ENCODE data around the gene LRRC8A.
A peak's percentile ranks its signal among the peaks of the same experiment; 100 is the strongest.

LRRC8A gene

DNA sequence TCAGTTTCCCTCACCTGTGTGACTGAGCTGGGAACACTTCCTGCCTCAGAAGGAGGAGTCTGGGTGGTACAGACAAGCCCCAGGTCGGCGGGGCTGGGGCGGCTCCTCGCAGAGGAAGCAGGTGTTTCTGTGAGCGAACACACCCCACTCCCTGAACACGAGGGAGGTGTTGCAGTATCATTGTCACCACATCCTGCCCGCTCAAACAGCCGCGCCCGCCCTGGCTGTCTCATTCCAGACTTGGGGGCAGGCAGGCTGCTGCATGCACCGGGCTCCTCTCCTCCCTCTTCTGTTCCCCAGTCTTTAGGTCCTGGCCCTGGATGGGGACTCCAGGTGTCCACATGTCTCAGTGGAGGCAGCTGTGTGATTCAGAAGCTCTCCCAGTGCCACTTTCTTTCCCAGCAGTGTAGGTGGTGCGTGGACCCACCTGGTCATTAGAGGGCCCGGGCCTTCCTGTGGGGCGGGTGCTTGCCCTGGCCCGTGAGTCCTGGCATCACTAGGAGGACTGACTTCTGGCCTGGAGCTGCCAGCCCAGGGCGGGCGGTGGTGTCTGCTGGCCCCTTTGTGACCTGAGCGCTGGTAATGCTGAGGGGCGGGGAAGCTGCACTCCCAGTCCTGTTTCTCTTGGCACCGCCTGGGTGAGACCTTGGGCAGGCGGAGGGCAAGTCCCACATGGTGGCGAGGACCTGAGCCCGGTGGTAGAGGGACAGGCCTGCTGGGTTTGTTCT lies 20.6 kb downstream of the LRRC8A start:
- no peak for DNase-seq

DNA sequence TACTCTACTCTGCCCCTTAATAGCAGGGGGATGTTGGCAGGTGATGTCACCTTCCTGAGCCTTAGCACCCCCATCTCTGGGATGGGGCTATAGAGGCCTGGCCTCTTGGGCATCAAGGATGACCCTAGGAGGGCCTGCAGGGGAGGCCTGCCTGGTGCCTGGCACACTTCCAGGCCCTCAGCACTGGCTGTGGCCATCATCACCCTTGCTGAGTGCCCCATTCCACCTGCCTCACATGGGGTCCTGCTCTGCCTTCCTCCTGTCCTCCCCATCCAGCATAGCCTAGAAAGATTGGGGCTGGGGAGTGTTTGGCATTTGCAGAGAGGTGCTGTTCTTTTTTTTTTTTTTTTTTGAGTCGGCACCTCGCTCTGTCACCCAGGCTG lies 21.1 kb downstream of the LRRC8A start:
- DNase-seq: no peak

DNA sequence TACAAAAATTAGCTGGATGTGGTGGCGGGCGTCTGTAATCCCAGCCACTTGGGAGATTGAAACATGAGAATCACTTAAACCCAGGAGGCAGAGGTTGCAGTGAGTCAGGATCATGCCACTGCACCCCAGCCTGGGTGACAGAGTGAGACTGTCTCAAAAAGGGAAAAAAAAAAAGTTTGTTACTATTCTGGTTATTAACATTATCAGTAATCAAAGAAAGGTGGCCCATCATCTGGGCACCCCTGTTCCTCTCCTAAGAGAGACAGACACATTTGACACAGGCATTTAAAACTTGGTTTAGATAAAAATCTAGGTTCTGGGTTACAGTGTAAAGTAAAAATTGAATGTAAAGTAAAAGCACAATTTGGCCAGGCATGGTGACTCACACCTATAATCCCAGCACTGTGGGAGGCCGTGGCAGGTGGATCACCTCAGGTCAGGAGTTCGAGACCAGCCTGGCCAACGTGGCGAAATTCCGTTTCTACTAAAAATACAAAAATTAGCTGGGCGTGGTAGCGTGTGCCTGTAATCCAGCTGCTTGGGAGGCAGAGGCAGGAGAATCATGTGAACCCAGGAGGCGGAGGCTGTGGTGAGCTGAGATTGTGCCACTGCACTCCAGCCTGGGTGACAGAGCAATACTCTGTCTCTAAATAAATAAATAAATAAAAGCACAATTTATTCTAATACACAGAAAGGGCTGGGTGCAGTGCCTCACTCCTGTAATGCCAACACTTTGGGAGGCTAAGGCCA lies 22.1 kb downstream of the LRRC8A start:
- no peak for DNase-seq

DNA sequence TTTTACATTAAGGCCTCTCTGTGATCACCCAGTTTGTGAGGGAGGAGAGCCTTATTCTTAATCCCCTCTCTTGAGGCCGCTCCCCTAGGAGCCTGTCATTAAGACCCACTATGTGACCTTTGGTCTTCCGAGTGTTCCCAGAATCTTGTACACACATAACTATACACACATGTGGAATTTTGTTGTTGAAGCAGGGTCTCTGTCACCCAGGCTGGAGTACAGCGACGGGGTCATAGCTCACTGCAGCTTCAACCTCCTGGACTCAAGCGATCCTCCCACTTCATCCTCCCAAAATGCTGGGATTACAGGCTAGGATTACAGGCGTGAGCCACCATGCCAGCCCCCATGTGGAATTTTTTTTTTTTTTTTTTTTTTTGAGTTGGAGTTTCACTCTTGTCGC lies 24.0 kb downstream of the LRRC8A start:
- DNase-seq: no peak

DNA sequence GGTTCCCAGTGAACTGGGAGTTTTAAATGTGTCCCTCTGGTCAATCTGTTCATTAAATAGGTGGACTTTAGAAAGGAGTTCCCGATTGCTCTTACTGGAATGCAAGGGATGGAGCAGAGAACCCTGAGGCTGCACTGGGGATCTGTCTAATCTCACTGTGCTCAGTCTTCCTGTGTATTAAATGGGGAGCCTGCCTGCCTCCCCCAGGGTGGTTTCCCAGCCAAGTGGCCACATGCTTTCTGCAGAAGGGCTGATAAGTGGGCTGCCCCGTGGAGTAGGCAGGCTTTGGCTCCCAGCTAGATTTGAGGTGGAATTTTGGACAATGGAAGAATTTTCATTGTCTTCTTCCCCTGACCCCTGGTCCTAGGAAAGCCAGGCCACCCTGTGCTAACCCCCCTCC lies 24.8 kb downstream of the LRRC8A start:
- DNase-seq: no peak

DNA sequence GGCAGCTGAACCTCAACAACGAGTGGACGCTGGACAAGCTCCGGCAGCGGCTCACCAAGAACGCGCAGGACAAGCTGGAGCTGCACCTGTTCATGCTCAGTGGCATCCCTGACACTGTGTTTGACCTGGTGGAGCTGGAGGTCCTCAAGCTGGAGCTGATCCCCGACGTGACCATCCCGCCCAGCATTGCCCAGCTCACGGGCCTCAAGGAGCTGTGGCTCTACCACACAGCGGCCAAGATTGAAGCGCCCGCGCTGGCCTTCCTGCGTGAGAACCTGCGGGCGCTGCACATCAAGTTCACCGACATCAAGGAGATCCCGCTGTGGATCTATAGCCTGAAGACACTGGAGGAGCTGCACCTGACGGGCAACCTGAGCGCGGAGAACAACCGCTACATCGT lies 26.4 kb downstream of the LRRC8A start:
- DNase-seq: peak; percentile 4

DNA sequence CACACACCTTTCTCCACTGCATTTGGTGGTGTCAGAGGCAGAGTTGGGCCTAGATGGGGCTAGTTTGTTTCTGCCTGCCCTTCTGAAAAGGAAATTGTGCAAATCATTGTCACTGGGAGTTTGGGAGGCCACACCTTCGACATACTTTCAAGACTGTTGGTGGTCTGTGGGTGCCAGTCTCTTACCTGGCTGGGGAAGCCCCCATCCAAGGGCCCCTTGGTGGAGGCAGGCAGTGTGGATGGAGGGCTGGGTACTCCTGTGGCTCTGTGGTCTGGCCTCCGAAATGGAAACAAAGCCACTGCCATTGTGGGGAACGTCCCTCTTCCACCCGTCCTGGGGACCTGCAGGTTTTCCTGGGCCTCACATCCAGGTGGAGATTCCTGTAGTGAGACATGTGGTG lies 27.9 kb downstream of the LRRC8A start:
- peak; percentile 5 for DNase-seq

DNA sequence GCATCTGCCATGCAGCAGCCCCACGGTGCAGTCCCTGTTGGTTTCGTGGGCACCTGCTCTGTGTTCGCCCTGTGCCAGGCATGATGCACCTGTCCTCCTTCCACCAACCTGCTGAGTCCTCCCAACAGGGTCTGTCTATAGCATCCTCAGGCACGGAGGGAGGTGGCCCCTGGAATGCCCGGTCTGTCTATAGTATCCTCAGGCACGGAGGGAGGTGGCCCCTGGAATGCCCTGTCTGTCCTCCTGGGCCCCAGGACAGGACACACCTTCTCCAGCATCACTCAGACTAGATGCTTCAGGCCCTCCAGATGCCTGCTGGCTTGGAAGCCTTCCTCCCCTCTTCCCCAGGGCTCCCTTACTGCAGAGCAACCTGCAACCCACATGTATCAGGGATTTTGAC lies 29.0 kb downstream of the LRRC8A start:
- no peak for DNase-seq

DNA sequence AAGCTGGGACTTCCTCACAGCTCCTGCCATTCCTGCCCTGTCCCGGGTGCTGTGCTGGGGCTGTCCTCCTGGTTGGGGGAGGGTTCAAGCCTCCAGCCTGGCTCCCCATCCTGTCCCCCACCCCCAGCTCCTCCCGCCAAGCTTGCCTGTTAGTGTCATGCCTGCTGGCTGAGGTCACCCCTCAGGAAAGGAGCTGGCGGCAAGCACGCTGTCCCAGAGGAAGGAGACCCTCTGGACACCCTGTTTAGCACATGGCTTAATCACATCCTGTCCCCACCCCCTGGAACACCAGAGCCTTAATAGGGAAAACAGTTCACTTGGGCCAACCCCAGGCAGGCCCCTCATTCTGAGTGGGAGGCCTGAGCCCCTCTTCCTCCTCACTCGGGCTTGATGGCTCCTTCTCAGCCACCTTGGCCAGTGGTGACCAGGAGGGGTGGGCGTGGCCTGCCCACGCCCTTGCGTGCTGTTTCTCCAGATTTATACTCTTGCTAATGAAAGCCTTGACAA lies 29.6 kb downstream of the LRRC8A start:
- DNase-seq: peak; percentile 79

DNA sequence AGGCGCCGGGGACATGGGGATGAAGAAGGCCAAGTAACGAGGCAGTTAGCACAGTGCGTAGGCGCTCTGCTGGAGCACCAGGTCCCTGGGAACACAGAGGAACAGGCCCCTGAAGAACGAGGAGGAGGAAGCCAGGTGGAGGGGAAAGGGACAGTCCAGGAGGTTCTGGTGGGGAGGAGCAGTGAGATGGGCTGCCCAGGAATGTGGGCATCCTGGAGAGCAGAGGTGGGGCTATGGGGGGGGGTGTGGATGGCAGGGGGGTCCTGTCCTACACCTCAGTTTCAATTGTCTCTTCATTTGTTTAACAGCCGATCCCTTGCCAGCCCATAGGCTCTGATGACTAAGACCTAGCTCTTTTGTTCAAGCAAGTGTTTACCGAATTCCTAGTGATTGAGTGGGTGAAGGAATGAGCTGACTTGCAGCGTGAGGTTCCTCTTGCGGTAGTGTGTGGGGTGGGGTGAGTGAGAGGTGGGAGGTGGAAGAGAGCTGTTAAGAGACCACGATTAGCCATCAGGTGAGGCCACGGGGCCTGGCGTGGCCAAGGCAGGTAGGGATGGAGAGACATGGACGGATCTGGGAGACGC lies 30.4 kb downstream of the LRRC8A start:
- DNase-seq: peak; percentile 80

DNA sequence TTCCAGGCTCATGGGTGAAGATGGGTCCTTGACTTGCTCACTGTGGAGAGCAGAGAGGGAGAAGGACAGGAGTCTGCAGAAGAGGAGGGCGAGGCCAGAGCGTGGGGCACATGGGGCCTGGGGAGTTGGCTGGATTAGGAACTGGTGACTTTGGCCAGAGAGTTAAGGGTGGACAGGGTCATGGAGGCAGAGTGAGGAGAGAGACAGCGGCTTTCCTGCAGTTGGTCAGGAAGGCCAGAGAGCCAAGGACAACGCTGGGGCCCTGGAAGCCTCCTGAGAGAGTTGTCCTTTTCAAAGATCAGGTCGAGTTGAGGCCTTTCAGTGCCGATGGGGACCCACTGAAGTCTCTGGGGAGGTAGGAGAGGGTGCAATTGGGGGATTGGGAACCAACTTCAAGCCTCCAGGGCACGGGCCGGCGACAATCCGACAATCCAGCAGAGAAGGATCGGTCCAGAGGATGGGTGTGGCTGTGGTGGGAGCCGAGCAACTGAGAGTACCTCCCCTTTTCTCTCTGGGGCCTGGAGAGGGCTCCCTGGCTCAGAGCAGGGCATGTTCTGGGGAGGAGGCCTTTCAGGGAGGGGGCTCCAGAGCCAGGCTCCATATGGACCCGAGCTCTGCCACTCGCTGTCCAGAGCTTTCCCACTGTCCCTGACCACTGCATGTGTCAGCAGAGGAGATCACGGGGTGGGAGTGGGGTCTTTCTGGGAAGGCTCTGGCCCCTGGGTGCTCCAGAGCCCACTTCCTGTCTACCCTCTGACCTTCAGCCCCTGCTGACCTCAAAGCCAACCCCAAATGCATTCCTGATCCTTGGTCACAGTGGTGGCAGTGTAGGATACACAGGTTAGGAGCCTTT lies 31.3 kb downstream of the LRRC8A start:
- DNase-seq: no peak

DNA sequence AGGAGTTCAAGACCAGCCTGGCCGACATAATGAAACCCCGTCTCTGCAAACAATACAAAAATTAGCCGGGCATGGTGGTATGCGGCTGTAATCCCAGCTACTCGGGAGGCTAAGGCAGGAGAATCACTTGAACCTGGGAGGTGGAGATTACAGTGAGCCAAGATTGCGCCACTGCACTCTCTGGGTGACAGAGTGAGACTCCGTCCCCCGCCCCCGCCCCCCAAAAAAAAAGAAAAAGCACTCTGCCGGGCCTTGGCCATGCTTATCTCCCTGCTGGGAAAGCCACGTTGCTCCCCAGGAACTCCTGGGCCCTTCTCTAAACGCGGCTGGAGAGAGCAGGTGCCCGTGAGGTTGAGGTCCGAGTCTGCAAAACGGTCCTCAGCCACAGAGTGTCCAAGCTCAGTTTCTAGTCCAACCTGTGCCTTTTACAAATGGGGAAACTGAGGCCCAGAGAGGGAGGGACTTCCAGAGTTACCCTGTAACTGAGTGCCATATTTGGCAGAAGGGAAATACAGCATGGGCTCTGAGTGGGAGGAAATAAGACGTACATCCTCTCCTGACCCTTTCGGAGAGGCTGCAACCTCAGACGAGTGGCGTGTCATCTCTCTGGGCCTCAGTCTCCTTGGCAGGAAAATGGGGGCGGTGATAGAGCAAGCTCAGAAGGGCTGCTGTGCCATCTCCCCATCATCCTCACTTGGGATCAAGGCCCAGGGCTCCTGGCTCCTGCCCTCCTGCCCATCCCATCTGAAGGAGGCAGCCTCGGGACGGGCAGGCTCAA lies 32.3 kb downstream of the LRRC8A start:
- DNase-seq: no peak

DNA sequence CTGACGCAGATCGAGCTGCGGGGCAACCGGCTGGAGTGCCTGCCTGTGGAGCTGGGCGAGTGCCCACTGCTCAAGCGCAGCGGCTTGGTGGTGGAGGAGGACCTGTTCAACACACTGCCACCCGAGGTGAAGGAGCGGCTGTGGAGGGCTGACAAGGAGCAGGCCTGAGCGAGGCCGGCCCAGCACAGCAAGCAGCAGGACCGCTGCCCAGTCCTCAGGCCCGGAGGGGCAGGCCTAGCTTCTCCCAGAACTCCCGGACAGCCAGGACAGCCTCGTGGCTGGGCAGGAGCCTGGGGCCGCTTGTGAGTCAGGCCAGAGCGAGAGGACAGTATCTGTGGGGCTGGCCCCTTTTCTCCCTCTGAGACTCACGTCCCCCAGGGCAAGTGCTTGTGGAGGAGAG lies 34.3 kb downstream of the LRRC8A start:
- DNase-seq: no peak

DNA sequence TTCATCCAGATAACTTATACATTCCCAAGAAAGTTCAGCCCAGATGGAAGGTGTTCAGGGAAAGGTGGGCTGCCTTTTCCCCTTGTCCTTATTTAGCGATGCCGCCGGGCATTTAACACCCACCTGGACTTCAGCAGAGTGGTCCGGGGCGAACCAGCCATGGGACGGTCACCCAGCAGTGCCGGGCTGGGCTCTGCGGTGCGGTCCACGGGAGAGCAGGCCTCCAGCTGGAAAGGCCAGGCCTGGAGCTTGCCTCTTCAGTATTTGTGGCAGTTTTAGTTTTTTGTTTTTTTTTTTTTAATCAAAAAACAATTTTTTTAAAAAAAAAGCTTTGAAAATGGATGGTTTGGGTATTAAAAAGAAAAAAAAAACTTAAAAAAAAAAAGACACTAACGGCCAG lies 34.8 kb downstream of the LRRC8A start:
- DNase-seq: no peak

DNA sequence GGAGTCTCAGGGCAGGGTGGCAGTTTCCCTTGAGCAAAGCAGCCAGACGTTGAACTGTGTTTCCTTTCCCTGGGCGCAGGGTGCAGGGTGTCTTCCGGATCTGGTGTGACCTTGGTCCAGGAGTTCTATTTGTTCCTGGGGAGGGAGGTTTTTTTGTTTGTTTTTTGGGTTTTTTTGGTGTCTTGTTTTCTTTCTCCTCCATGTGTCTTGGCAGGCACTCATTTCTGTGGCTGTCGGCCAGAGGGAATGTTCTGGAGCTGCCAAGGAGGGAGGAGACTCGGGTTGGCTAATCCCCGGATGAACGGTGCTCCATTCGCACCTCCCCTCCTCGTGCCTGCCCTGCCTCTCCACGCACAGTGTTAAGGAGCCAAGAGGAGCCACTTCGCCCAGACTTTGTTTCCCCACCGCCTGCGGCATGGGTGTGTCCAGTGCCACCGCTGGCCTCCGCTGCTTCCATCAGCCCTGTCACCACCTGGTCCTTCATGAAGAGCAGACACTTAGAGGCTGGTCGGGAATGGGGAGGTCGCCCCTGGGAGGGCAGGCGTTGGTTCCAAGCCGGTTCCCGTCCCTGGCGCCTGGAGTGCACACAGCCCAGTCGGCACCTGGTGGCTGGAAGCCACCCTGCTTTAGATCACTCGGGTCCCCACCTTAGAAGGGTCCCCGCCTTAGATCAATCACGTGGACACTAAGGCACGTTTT lies 35.4 kb downstream of the LRRC8A start:
- DNase-seq: no peak

DNA sequence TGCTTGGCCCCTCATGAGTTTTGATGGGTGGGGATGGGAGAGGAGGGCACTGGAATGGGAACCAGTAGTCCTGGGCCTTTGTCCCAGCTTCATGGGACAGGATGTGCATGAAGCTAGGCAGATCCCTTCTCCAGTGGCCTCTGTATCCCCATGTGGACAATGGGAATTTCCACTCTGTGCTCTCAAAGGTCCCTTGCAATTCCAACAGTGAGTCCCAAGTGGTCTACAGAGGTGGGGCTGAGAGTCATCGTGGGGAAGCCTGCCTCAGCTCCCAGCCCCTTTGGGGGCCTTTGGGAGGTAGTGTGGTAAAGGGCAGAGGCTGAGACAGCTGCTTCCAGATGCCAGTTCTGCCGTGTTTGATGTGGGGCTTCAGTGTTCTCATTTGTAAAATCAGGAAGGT lies 37.0 kb downstream of the LRRC8A start:
- peak; percentile 4 for DNase-seq

DNA sequence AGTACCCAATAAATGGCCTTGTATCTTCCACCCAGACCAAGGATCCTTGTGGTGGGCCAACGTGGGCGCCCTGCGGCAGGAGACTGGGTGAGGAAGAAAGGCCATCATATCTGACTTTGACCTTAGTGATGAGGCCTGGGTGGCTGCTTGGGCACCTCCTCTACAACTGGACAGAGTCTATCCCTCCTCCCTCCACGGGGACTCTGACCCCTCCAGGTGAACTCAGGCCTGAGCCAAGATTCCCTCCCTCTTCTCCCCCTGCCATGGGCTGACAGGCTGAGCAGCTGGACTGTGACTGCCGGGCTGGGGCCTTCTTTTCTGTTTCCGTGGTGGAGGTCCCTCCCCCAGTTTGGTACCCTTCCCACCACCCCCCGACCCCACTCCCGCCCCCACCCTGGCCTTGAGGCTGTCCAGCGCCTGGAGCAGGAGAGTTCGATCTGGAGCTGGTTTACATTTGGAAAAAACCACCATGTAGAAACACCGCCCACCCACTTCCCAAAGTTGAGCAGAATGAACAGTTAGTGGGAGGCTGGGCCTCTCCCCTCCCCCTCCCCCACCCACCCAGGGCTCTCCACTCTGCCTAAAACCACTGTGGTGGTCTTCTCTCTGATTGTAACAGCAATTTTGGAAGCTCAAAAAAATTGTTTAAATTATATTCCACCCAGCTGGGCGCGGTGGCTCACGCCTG lies 37.6 kb downstream of the LRRC8A start:
- DNase-seq: no peak

DNA sequence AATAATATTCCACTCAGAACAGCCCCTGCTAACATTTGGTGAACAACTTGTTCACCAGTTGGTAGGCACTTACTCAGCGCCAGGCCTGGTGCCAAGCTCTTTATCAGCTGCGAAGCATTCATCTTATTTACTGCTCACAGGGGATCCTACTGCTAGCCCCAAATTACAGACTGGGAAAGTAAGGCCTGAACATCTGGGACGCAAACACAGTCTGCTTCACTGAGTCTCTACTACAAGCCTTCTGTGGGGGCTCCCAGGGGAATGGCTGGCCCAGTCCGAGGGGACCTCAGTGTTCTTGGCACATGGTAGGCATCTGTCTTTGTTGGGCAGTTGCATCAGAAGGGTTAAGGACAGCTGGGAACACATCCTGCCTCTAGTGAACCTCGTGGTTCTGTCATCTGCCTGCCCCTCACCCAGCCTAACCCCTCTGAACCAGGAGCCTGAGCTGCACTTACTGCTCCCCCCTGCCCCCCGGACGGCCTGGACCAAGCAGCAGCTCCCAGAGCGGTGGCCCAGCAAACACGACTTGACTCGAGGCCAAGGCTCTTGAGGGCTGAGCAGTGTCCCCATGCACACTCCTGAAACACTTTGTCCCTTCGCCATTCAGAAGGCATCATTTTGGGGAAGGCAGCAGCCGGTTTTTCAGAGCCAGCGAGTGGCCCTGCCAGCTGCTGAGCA lies 38.6 kb downstream of the LRRC8A start, which contains the start of gene PHYHD1:
Gene PHYHD1, plus strand, starts transcription at position 602 of the 678 bp plus-strand sequence. CDS start 1,342 bp downstream, outside the sequence.
- DNase-seq: no peak

DNA sequence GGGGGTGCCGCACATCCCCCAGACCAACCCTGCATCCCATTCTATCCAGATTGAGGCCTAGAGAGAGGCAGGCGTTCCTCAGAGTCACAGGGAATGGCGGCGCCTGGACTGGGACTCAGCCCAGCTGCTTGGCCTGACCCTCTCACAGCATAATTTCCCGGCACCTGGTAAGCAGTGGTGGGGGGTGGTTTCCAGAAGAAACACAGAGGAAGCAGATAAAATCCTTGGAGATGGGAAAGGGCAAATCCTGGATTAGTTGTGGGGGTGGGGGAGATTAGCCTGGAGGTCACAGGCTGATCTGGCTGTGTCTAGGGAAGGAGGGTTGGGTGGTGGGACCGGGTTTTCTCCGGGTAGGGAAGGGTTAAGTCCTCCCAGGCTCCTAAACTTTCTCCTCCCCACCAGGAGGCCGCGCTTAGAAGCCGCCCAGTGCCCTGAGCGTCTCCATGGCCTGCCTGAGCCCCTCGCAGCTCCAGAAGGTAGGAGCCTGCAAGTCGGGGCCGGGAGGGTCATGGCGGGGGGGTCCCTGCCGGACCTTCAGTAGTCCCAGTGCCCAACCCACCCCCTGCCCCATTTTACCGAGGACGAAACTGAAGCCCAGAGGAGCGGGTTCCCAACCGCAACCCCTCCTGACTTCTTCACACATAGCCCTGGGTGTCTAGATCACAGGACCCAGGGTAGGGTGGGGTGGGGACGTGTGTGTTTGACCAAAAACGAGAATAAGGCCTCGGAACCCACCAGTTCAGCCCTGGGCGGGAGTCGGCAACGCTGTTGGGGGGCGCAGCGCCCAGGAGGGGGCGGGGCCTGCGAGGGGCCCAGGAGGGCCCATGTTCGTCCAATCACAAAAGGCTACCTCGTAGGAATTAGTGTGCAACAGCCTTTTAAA lies 40.2 kb downstream of the LRRC8A start:
- no peak for DNase-seq
